Activated T-cell treated with anti-CD3 and anti-CD28 coated beads, Interleukin-2, amount 50 U/mL, for 24 hours (primary cell): ENCODE results near the gene GEMIN2.
"Not testable (repeated sequence)": the region's sequence is repeated elsewhere in the genome, so short reads cannot be mapped to it uniquely, and the experiment has no call there.

Experiments
- DNase-seq: peaks from one replicate; pipeline ENCODE4 v3.0.0-alpha.2; 2020
- H3K27ac Mint-ChIP-seq: 2 replicates; pipeline ENCODE4 v1.8.0; 2020; ENCODE audit warnings: mild to moderate bottlenecking, mixed read lengths
- H3K27me3 Mint-ChIP-seq: 2 replicates; pipeline ENCODE4 v1.8.0; 2020; ENCODE audit warnings: mixed read lengths
- H3K36me3 Mint-ChIP-seq: 2 replicates; pipeline ENCODE4 v1.8.0; 2020; ENCODE audit warnings: low read depth, mixed read lengths
- H3K4me1 Mint-ChIP-seq: 2 replicates; pipeline ENCODE4 v1.8.0; 2020; ENCODE audit warnings: low read depth, mixed read lengths
- H3K4me3 Mint-ChIP-seq: 2 replicates; pipeline ENCODE4 v1.8.0; 2020; ENCODE audit warnings: mild to moderate bottlenecking, moderate library complexity, mixed read lengths
- H3K9me3 Mint-ChIP-seq: 2 replicates; pipeline ENCODE4 v1.8.0; 2020; ENCODE audit warnings: mixed read lengths

Gene GEMIN2

DNA sequence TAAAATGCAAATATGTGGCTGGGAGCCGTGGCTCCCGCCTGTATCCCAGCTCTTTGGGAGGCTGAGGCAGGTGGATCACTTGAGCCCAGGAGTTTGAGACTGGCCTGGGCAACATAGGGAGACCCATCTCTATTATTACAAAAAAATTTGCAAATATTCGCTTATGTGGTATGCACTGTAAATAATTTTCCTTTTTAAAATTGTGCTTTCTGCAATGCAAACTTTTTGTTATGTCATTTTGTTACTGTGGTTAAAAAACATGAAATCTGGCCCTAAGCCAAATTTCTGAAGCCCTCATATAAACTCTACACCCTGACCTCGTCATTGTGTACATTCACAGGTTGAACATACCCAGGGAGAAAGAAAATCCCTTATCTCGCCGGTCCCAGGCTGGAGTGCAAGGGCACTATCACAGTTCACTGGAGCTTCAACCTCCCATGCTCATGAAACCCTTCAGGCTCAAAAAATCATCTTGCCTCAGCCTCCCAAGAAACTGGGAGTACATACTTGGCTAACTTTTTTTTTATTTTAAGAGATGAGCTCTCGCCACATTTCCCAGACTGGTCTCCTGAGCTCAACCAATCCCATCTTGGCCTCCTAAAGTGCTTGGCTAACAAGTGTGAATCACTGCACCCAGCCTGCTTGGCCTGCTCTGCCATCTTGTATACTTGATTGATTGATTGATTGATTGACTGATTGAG is 31.3 kb downstream of the GEMIN2 start:
- Mint-ChIP-seq H3K4me1 (no peaks in the 10 kb centered on the region), H3K36me3 (peaks cover 61% of the 10 kb centered on the region)
- no peak for DNase-seq

DNA sequence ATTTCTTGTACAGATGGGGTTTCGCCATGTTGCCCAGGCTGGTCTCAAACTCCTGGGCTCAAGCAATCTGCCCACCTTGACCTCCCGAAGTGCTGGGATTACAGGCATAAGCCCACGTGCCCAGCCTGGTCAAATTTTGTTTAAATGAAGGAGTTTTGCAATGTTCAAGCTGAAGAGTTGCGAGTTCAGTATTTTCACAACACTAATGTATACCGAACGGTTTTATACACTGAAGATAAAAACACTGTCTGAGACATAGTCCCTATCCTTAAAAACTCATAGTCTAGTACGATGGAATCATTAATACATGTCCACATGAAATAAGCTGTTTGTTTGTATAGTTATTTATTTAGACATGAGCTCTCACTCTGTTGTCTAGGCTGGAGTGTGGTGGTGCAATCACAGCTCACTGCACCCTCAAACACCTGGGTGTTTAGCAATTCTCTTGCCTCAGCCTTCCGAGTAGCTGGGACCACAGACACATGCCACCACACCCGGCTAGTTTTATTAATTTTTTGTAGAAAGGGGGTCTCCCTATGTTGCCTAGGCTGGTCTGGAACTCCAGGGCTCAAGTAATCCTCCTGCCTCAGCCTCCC is 40.6 kb downstream of the GEMIN2 start:
- DNase-seq: no peak
- Mint-ChIP-seq H3K27ac (no peak overlapping the region), H3K27me3 (no peaks in the 10 kb centered on the region), H3K36me3 (peaks cover 60% of the 10 kb centered on the region), H3K4me3 (no peak overlapping the region), H3K9me3 (no peaks in the 10 kb centered on the region), H3K4me1 (peaks cover 3% of the 10 kb centered on the region)

More for the DNA sequence above, 31.3 kb downstream of the GEMIN2 start:
- Mint-ChIP-seq H3K27me3 (no peaks in the 10 kb centered on the region), H3K9me3 (peaks cover 7% of the 10 kb centered on the region), H3K4me3 (no peak overlapping the region), H3K27ac (peak overlapping the region; percentile 23)

DNA sequence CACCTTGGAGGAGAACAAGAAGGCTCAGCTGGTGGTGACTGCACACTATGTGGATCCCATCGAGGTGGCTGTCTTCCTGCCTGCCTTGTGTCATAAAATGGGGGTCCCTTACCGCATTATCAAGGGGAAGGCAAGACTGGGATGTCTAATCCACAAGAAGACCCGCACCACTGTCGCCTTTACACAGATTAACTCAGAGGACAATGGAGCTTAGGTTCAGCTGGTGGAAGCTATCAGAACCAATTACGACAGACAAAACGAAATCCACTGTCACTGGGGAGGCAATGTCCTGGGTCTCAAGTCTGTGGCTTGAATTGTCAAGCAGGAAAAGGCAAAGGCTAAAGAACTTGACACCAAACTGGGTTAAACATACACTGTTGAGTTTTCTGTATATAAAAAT is 43.4 kb downstream of the GEMIN2 start:
- H3K27me3 Mint-ChIP-seq: no peaks in the 10 kb centered on the region
- H3K36me3 Mint-ChIP-seq: peaks cover 62% of the 10 kb centered on the region
- H3K4me1 Mint-ChIP-seq: peaks cover 21% of the 10 kb centered on the region
- H3K27ac Mint-ChIP-seq: no peak overlapping the region
- no peaks in the 10 kb centered on the region for H3K9me3 Mint-ChIP-seq
- DNase-seq: no peak
- no peak overlapping the region for H3K4me3 Mint-ChIP-seq

DNA sequence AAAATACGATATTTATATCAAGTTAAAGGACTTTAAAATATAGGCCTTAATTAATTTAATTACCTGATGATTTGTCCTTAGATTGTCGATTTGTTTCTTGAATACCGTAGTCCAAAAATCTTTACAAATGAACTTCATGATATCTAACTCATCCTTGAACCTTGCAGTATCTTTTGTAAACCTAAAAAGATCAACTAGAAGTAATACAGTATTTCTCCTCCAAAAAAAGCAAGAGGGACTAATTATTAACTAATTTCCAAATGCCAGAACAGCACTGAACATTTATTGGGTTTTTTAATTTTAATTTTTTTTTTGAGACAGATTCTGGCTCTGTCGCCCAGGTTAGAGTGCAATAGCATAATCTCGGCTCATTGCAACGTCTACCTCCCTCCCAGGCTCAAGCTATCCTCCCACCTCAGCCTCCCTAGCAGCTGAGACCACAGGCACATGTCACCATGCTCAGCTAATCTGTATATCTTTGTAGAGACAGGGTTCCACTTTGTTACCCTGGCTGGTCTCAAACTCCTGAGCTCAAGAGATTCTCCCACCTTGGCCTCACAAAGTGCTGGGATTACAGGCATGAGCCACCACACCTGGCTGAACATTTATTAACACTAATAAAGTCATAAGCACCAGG is 44.2 kb downstream of the GEMIN2 start:
- Mint-ChIP-seq H3K27me3 (no peaks in the 10 kb centered on the region), H3K36me3 (peaks cover 60% of the 10 kb centered on the region), H3K4me3 (no peak overlapping the region), H3K9me3 (no peaks in the 10 kb centered on the region), H3K27ac (no peak overlapping the region), H3K4me1 (peaks cover 24% of the 10 kb centered on the region)
- no peak for DNase-seq

DNA sequence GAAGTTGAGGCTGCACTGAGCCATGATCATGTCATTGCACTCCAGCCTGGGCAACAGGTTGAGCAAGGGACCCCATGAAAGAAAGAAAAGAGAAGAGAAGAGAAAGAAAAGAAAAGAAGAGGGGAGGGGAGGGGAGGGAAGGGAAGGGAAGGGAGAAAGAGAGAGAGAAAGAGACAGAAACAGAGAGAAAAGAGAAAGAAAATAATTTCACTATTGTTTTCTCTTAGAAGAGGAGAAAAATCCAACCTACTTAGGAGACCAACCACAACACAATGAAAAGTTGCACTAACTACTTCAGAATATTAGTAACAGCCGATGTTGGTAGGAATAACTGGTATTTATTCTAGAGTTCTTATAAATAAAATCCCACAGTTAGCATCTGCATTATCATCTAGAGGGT is 46.4 kb downstream of the GEMIN2 start:
- no peak overlapping the region for H3K27ac Mint-ChIP-seq
- no peaks in the 10 kb centered on the region for H3K9me3 Mint-ChIP-seq
- no peak overlapping the region for H3K4me3 Mint-ChIP-seq
- DNase-seq: no peak
- peaks cover 36% of the 10 kb centered on the region for H3K4me1 Mint-ChIP-seq
- H3K36me3 Mint-ChIP-seq: peaks cover 61% of the 10 kb centered on the region
- H3K27me3 Mint-ChIP-seq: no peaks in the 10 kb centered on the region

DNA sequence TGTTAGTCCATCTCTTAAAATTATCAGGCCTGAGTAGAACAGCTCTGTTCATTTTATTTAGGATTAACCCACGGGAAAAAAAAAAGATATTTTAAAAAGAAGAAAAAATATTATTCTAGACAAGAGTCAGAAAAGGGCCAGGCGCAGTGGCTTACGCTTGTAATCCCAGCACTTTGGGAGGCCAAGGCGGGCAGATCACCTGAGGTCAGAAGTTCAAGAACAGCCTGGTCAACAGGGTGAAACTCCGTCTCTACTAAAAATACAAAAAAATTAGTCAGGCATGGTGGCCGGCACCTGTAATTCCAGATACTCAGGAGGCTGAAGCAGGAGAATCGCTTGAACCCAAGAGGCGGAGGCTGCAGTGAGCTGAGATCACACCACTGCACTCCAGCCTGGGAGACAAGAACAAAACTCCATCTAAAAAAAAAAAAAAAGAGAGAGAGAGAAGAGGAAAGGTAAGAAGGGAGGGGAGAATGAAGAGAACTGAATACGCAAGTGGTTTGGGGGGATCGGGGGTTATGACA is 53.7 kb downstream of the GEMIN2 start:
- DNase-seq, H3K9me3 Mint-ChIP-seq, H3K27ac Mint-ChIP-seq, H3K27me3 Mint-ChIP-seq: not testable (repeated sequence)
- H3K4me3 Mint-ChIP-seq: peak overlapping the region; percentile 94
- H3K36me3 Mint-ChIP-seq: peaks cover 38% of the 10 kb centered on the region
- peaks cover 48% of the 10 kb centered on the region for H3K4me1 Mint-ChIP-seq

DNA sequence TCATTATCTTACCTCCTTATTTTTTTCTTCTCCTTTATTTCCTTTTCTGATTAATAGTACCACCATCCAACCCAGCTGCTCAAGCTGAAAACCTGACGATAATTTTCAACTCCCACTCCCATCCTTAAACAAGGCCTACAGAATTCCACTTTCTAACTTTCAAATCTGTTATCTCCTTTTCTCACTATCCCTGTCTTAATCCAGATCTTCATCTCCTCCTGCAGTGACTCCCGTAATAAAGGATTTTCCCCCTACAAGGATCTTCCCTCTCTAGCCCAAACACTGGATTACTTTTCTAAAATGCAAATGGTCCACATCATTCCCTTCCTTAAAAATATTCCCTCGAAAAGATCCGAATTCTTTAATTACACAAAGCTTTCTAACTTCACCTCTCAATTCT is 54.5 kb downstream of the GEMIN2 start:
- Mint-ChIP-seq H3K4me3 (peak overlapping the region; percentile 94), H3K27me3 (no peaks in the 10 kb centered on the region), H3K36me3 (peaks cover 37% of the 10 kb centered on the region), H3K9me3 (no peaks in the 10 kb centered on the region), H3K4me1 (peaks cover 49% of the 10 kb centered on the region), H3K27ac (peak overlapping the region; percentile 16)
- no peak for DNase-seq

DNA sequence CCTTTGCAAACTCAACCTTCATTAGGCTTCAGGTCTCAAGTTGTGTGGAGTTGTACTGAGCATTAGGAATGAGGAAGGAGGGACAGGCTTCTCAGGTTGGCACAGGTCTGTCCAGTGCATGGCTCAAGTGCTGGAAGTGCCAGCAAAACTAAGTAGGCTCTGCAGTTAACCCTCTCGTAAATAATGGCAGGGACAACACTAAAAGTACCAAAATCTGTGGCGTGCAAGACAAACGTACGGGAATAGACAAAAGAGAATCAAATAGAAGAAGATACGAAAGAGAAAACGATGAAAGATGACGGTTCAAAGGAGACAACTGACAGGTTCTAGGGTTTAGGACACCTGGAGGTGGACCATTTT is 55.4 kb downstream of the GEMIN2 start:
- Mint-ChIP-seq H3K4me3 (peak overlapping the region; percentile 94), H3K27me3 (no peaks in the 10 kb centered on the region), H3K9me3 (no peaks in the 10 kb centered on the region), H3K4me1 (peaks cover 50% of the 10 kb centered on the region), H3K27ac (peak overlapping the region; percentile 97), H3K36me3 (peaks cover 31% of the 10 kb centered on the region)
- DNase-seq: no peak

DNA sequence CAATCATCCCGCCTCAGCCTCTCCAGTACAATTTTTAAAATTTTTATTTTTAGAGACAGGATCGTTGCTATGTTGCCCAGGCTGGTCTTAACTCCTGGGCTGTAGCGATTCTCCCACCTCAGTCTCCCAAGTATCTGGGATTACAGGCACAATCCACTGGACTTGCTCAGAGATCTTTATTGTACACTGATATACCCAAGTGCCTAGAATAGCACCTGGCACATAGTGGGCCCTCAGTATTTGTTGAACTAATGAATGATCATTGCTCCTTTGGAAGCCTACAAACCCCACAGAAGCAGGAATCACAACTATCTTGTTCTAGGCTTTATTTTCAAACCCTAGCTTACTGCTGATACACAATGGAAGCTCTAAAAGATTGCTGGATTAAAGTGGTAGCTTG is 59.1 kb downstream of the GEMIN2 start:
- no peaks in the 10 kb centered on the region for H3K27me3 Mint-ChIP-seq
- H3K36me3 Mint-ChIP-seq: peaks cover 10% of the 10 kb centered on the region
- no peak for DNase-seq
- H3K4me1 Mint-ChIP-seq: peaks cover 43% of the 10 kb centered on the region
- no peak overlapping the region for H3K4me3 Mint-ChIP-seq
- H3K27ac Mint-ChIP-seq: peak overlapping the region; percentile 48
- no peaks in the 10 kb centered on the region for H3K9me3 Mint-ChIP-seq

DNA sequence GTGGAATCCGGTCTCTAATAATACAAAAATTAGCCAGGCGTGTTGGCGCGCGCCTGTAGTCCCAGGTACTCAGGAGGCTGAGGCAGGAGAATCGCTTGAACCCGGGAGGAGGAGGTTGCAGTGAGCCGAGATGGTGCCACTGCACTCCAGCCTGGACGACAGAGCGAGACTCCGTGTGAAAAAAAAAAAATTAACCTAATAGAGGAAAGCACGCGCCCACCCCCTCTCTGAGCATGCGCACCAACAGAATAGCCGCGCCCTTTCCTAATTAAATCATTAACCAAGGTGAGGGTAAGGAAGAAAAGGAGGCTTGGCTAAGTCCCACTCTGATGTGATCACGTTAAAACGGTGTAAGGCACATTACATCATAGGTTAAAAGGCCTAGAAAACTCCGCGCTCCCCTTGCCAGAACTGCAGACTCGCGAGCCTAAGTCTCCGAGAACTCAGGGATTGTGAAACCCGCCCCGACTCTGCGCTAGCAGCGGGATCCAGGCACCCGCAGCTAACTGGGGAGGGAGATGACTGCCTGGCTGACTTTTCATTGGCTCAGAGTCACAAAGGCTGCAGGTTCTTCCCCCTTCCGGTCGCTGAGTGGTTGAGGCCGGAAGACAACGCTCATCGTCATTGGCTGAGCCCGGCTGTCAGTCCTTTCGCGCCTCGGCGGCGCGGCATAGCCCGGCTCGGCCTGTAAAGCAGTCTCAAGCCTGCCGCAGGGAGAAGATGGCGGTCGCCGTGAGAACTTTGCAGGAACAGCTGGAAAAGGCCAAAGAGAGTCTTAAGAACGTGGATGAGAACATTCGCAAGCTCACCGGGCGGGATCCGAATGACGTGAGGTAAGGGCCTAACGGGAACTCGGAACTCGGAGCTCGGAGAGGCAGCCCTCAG is 60.7 kb downstream of the GEMIN2 start, which contains the start of gene PNN:
Gene PNN (plus strand): TSS at position 695 of the 885 bp plus-strand sequence. CDS start 26 bp downstream, at position 721.
- DNase-seq: peak; percentile 93
- H3K4me1 Mint-ChIP-seq: peaks cover 40% of the 10 kb centered on the region

DNA sequence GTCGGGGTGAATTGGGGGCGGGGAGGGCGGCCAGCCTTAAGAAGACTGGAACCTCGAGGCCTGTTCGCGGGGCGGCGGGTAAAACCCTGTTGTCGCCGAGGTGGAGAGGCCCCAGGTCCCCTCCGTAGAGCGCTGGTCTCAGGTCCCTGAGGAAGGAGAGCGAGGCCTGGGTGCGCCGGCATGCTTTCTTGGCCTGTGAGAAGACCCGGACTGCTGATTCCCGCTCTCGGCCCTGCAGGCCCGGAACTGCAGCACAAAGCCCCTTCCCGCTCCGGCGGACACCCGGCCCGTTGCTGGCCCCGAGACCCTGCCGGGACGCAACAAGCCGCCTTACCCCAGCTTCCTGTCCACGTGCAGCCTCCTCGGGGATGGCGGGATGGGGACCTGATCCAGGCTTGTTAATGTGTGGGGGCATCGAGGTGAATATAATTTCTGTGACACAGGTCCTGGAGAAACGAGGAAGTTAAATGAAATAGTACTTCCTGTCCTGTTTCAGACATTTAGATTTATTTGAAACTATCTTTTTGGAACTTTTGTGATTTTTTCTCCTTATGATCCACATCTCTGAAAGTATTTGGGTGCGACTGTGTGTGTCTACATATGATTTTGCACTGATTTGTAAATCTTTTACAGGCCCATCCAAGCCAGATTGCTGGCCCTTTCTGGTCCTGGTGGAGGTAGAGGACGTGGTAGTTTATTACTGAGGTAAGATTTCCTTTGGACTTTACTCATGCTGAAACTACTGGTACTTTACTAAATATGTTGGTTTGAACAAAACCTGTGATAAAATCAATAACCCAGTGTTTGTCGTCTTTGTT is 61.5 kb downstream of the GEMIN2 start:
- Mint-ChIP-seq H3K27ac (peak overlapping the region; percentile 100), H3K9me3 (no peaks in the 10 kb centered on the region), H3K4me1 (peaks cover 40% of the 10 kb centered on the region), H3K27me3 (no peaks in the 10 kb centered on the region), H3K4me3 (peak overlapping the region; percentile 100), H3K36me3 (no peaks in the 10 kb centered on the region)
- no peak for DNase-seq

More for the DNA sequence above, 60.7 kb downstream of the GEMIN2 start, which contains the start of gene PNN:
- H3K9me3 Mint-ChIP-seq: no peaks in the 10 kb centered on the region
- peaks cover 7% of the 10 kb centered on the region for H3K36me3 Mint-ChIP-seq
- H3K27ac Mint-ChIP-seq: peak within 1 kb of the TSS; percentile 100
- H3K27me3 Mint-ChIP-seq: no peaks in the 10 kb centered on the region
- peak within 1 kb of the TSS; percentile 100 for H3K4me3 Mint-ChIP-seq

DNA sequence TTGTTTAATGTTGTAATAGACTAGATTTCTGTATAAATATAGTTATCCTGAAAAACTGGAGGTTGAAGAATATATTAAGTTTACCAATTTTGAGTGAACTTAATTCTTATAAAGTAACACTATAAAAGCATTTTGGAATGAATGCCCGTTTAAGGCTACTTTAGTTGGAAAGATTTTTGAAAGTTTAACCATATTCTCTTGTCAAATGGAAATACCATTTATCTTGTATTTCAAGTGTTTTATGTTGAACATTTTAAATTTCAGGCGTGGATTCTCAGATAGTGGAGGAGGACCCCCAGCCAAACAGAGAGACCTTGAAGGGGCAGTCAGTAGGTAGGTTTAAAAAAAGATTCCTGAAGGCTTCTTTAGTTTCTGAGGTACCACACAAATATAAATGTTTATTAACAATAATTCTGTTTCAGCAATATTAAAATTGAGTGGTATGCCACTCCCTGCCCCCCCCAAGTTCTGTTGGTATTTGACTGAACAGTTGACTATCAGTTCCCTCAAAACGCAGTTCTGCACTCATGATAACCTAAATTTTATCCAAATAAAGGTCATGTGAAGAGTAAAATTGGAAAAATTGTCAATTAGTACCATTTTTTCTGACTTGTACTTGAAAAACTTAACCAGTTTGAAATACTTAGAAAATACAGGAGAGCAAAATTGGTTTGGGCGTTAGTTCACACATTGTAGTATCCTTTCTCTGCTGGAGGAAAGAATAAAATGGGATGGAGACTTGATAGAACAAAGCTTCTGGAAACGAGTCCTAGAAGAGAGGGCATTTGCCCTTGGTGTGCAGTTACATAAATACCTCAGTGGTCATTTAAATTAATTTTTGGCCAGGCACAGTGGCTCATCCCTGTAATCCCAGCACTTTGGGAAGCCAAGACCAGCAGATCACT is 62.4 kb downstream of the GEMIN2 start:
- no peaks in the 10 kb centered on the region for H3K36me3 Mint-ChIP-seq

DNA sequence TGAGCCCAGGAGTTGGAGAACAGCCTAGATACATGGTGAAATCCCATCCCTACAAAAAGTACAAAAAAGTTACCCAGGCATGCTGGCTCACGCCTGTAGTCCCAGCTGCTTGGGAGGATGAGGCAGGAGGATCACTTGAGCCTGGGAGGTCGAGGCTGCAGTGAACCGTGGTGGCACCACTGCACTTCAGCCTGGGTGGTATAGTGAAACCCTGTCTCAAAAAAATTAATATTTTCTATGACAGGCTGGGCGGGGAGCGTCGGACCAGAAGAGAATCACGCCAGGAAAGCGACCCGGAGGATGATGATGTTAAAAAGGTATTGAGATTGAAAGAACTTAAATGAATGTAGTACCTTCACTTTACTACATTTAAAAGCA is 63.0 kb downstream of the GEMIN2 start:
- peaks cover 32% of the 10 kb centered on the region for H3K4me1 Mint-ChIP-seq
- no peaks in the 10 kb centered on the region for H3K36me3 Mint-ChIP-seq
- H3K9me3 Mint-ChIP-seq: no peaks in the 10 kb centered on the region
- DNase-seq: no peak
- H3K27me3 Mint-ChIP-seq: no peaks in the 10 kb centered on the region
- H3K27ac Mint-ChIP-seq: peak overlapping the region; percentile 89
- H3K4me3 Mint-ChIP-seq: peak overlapping the region; percentile 100

More for the DNA sequence above, 62.4 kb downstream of the GEMIN2 start:
- H3K27ac Mint-ChIP-seq: peak overlapping the region; percentile 100
- H3K4me1 Mint-ChIP-seq: peaks cover 36% of the 10 kb centered on the region
- peak overlapping the region; percentile 100 for H3K4me3 Mint-ChIP-seq
- no peaks in the 10 kb centered on the region for H3K27me3 Mint-ChIP-seq
- no peak for DNase-seq
- H3K9me3 Mint-ChIP-seq: no peaks in the 10 kb centered on the region
